Measurements from ENCODE around the gene FAM193B. TPM values are rescaled to one million over a fixed set of nuclear protein-coding genes. Genes with fewer than 3 reads are reported as not detected.

Gene FAM193B
- total RNA-seq, 2 experiments from 2014 or later = 71.4 to 76.7 TPM

DNA sequence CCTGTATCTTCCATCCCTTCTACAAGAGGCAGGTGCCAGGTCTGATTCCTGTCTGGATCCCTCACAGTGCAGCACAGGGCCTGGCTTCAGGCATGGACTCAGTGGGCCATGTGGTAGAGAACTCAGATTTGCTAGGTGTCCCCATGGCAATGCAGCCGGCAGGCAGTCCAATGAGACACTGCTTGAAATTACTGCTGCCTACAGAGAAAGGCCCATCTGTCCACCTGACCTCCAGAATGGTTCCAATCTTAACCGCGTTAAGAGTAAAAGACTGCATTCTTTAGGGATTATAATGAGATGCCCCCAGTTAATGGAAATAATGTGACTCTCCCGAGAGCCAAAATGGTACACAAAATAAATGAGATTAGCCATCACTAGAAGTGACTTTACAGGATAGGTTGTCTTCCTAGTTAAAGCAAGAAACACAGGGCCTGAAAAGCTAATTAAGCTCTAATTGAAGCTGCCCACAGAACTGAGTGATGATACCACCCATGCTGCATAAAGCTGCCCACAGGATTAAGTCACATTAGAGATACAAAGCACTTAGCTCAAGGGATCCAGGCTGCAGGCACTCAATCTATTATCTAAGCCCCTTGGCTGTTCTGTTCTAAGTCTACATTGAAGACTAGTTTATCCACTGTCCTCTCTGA, 11.4 kb downstream of the FAM193B start:
- Mint-ChIP-seq H3K4me1 (ENCODE audit: low read depth) (peaks cover 17% of the 10 kb centered on the region), H3K27me3 (no peaks in the 10 kb centered on the region), H3K4me3 (no peak overlapping the region), H3K27ac (no peak overlapping the region), H3K9me3 (no peaks in the 10 kb centered on the region), H3K36me3 (ENCODE audit: low read depth) (peaks cover 15% of the 10 kb centered on the region)
- ChIA-PET CTCF (no interaction called here), POLR2A (interaction anchor here (0.7 kb wide), 1 partner anchor 9 kb away, joined by 3 read pairs; no protein-coding TSS in a partner anchor)
- TF ChIP-seq, protein P1, sequence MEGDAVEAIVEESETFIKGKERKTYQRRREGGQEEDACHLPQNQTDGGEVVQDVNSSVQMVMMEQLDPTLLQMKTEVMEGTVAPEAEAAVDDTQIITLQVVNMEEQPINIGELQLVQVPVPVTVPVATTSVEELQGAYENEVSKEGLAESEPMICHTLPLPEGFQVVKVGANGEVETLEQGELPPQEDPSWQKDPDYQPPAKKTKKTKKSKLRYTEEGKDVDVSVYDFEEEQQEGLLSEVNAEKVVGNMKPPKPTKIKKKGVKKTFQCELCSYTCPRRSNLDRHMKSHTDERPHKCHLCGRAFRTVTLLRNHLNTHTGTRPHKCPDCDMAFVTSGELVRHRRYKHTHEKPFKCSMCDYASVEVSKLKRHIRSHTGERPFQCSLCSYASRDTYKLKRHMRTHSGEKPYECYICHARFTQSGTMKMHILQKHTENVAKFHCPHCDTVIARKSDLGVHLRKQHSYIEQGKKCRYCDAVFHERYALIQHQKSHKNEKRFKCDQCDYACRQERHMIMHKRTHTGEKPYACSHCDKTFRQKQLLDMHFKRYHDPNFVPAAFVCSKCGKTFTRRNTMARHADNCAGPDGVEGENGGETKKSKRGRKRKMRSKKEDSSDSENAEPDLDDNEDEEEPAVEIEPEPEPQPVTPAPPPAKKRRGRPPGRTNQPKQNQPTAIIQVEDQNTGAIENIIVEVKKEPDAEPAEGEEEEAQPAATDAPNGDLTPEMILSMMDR (IDR thresholded peaks at IDR 0.05) = no peak
- ATAC-seq = no peak
- DNase-seq = no peak
- intact Hi-C loops (cut with micrococcal nuclease) = no loop called here

DNA sequence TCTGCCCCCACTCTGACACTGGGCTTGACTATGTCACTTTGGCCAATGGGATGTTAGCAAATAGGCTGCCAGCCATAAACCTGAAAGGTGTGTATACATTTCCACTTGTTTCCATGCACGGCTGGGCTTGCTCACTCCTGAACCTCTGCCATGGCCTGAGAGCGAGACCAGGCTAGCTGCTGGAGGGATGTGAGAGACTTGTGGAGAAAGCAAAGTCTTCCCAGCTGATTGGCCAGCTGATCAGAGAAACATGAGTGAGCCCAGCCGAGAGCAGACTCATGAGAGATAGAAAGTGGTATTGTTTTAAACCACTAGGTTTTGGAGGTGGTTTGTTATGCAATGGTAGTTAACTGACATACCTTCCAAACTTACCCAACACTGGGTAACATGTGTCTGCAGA, 13.9 kb downstream of the FAM193B start:
- CTCF ChIA-PET = interaction anchor here (0.7 kb wide), 1 partner anchor 153 kb away, joined by 3 read pairs; no protein-coding TSS in a partner anchor
- Mint-ChIP-seq H3K27me3 (no peaks in the 10 kb centered on the region), H3K4me1 (ENCODE audit: low read depth) (peaks cover 4% of the 10 kb centered on the region), H3K36me3 (ENCODE audit: low read depth) (peaks cover 14% of the 10 kb centered on the region), H3K27ac (no peak overlapping the region), H3K4me3 (no peak overlapping the region), H3K9me3 (no peaks in the 10 kb centered on the region)
- intact Hi-C loops (cut with micrococcal nuclease) = no loop called here
- TF ChIP-seq, protein P1 (IDR thresholded peaks at IDR 0.05) = no peak
- POLR2A ChIA-PET = no interaction called here
- no peak for DNase-seq
- no peak for ATAC-seq

DNA sequence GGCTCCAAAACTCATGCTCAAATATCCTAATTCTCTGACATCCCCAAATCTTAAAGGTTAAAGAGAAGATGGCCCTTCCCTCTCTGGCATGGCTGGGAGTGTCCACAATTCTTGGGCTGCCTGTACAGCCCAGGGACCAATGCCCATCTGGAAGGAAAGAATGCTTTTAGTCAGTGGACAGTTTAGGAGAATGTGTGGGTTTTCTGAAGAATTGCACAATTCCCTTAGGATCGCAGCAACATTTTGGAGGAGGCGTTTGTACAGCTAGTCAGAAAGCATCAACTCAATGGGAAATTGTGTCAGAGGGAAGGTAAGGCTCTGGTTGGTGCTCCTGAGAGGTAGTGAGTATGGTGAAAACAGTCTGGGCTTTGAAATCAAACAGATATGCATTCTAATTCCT, 15.0 kb downstream of the FAM193B start:
- Mint-ChIP-seq H3K9me3 (no peaks in the 10 kb centered on the region), H3K4me1 (ENCODE audit: low read depth) (peaks cover 4% of the 10 kb centered on the region), H3K4me3 (no peak overlapping the region), H3K36me3 (ENCODE audit: low read depth) (peaks cover 15% of the 10 kb centered on the region), H3K27me3 (no peaks in the 10 kb centered on the region), H3K27ac (no peak overlapping the region)
- POLR2A ChIA-PET = no interaction called here
- CTCF ChIA-PET = interaction anchor here (1.8 kb wide), 1 partner anchor 38 kb away, joined by 6 read pairs; no protein-coding TSS in a partner anchor
- ATAC-seq = no peak
- intact Hi-C loops (cut with micrococcal nuclease) = no loop called here
- TF ChIP-seq, protein P1 (IDR thresholded peaks at IDR 0.05) = no peak
- DNase-seq = no peak

DNA sequence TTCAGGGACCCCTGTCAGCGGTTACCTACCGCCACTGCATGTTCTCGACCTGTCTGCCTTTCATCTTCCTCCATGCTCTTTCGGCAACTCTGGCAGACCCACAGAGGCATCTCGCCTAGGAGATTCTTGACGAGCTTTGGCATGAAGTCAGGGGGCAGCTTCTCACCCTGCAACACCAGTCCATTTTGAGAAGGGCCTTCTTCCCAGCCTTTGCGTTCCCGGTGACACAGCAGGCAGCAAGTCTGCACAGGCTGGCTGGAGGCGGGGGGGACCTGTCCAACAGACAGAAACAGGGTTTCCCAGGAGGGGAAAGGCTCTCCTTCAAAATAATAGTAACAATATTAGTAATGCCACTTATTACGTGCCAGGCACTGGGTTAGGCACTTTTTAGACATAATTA, 15.5 kb downstream of the FAM193B start:
- no peaks in the 10 kb centered on the region for H3K9me3 Mint-ChIP-seq
- intact Hi-C loops (cut with micrococcal nuclease) = no loop called here
- peaks cover 14% of the 10 kb centered on the region for H3K36me3 Mint-ChIP-seq (ENCODE audit: low read depth)
- H3K27ac Mint-ChIP-seq = no peak overlapping the region
- POLR2A ChIA-PET = interaction anchor here (0.7 to 1.3 kb wide), 3 partner anchors 15 to 62 kb away, joined by 3 read pairs; partner anchors contain the start of gene DDX41
- peaks cover 4% of the 10 kb centered on the region for H3K4me1 Mint-ChIP-seq (ENCODE audit: low read depth)
- DNase-seq (no peak), ATAC-seq (no peak)
- H3K27me3 Mint-ChIP-seq = no peaks in the 10 kb centered on the region
- TF ChIP-seq, protein P1 (IDR thresholded peaks at IDR 0.05) = no peak
- H3K4me3 Mint-ChIP-seq = no peak overlapping the region
- CTCF ChIA-PET = interaction anchor here (1.8 kb wide), 1 partner anchor 38 kb away, joined by 6 read pairs; no protein-coding TSS in a partner anchor
